ENCODE results near the gene KIF20B.
"Not testable (repeated sequence)": the region's sequence is repeated elsewhere in the genome, so short reads cannot be mapped to it uniquely, and the experiment has no call there.

Gene KIF20B

DNA sequence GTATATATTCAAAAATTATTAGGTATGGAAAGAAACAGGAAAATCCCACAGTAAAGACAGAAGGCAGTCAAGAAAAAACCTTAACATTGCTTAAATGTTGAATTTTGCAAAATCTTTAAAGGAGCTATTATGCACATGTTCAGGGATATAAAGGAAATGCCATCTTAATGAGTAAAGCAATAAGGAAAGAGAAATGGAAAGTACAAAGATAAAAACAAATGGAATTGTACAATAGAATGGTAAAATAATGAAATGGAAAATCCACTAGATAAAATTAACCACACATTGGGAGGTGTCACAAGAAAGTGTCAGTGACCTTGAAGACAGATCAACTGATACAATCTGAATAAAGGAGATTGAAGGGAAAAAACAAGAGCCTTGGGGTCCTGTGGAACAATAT is 82.0 kb downstream of the KIF20B start:
- no peak for DNase-seq (ENCODE audit: low spot score)

DNA sequence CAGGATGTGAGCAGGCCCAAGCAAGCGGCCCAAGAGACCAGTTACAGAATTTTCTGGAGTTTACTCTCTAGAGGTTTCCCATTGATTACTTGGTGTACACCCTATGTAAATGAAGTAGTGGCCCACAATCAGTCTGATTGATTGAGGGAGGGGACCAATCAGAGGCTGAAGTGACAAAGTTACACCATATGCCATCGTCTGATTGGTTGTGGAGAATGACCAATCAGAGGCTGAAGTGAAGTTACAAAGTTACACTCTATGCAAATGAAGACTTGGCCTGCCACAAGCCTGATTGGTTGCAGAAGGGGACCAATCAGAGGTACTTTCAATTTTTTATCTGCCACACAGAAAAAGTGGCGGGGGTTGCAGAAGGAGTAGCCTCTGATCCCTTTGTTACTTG is 83.7 kb downstream of the KIF20B start:
- DNase-seq (ENCODE audit: low spot score), result no peak

DNA sequence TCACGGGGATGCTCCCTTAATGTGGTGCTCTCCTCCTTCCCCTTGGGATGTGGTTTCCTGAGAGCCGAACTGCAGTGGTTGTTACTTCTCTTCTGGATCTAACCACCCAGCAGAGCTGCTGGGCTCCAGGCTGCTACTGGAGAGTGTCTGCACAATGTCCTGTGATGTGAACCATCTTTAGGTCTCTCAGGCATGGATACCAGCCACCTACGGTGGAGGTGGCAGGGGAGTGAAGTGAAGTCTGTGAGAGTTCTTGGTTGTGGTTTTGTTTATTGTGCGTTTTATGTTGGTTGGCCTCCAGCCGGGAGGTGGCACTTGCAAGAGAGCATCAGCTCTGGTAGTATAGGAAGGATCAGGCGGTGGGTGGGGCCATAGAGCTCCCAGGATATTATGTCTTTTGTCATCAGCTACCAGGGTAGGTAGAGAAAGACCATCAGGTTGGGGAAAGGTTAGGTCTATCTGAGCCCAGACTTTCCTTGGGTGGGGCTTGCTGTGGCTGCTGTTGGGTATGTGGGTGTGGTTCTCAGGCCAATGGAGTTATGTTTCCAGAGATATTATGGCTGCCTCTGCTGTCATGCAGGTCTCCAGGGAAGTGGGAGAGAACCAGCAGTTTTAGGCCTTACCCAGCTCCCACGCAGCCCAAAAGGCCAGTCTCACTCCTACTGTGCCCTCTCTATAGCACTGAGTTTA is 87.9 kb downstream of the KIF20B start:
- DNase-seq (ENCODE audit: low spot score), result no peak

DNA sequence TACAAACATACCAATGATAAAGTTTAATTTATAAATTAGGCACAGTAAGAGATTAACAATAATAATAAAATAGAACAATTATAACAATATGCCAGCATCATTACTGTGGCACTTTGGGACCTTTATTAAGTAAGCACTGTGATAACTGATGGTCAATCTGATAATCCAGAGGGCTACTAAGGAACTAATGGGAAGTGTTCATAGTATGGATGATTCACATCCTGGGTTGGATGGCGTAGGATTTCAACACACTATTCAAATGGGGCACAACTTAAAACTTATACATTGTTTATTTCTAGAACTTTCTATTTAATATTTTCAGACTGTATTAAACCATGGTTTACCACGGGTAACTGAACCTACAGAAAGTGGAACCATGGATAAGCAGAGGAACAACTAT is 90.8 kb downstream of the KIF20B start:
- no peak for DNase-seq (ENCODE audit: low spot score)

DNA sequence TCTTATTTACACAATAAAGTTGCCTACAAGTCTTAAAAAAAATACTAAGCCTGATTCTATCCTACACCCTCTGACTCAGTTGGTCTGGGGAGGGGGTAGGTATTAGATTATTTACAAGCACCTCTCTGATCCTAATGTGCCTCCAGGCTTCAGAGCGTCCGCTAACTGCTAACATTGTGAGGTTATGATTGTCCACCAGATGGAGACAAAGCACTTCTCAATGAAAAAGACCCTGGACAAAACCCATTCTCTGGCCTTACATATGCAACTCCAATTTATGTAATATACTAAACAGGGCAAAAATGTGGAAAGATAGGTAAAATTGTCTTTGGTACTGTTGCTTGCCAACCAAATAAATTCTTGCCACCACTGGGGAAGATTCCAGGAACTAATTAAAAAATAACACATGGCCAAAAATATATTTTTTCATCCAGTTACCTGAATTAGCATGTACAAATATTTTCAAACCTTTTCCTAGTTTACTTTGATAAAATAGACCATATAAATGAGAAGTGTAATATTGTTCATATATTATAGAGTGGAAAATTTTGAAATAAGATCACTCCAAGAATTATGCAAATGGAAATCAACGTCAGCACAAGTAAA is 92.4 kb downstream of the KIF20B start:
- DNase-seq (ENCODE audit: low spot score), result peak; percentile 42

DNA sequence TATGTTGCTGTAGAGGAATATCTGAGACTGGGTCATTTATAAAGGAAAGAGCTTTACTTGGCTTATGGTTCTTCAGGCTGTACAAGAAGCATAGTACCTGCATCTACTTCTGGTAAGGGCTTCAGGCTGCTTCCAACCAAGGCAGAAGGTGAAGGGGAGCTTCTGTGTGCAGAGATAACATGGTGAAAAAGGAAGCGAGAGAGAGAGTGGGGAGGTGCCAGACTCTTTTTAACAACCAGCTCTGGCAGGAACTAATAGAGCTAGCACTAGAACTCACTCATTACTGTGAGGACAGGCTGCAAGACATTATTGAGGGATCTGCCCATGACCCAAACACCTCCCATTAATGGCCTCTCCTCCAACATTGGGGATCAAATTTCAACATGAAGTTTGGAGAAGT is 94.5 kb downstream of the KIF20B start:
- DNase-seq (ENCODE audit: low spot score), result no peak

DNA sequence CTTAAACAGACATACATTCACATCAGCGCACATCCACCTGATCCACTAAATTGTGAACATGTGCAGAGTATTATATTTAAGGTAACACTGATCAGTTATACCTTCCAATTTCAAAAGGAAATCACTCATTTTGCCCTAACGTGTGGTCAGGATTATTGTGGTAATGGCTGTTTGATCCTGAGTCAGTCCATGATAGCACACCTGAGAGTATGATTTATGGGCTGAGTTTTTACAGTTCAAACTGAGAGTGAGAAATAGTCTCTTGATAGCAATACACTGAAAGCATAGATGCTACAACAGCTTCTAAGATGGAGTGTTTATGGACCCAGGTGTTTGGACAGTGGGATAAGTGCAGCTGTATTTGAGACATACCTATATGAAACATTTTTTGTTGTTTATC is 96.7 kb downstream of the KIF20B start:
- no peak for DNase-seq (ENCODE audit: low spot score)

DNA sequence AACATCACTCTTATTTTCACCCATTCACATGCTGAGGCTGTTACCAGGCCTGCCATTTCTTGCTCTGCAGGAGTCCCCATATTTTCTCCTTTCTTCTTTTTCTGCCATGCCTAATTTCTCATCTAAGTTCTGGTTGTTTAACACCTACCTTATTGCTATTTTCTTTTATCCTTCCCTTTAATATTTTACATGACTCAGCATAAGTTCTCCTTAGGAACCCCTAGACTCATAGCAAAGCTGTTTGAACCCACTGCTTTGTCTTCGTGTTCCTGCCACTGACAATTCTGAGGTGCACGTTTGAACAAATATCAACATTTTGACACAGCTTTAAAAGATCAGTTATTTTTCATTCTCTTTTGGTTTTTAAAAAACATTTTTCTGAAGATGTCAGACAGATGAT is 98.2 kb downstream of the KIF20B start:
- DNase-seq (ENCODE audit: low spot score), result no peak

DNA sequence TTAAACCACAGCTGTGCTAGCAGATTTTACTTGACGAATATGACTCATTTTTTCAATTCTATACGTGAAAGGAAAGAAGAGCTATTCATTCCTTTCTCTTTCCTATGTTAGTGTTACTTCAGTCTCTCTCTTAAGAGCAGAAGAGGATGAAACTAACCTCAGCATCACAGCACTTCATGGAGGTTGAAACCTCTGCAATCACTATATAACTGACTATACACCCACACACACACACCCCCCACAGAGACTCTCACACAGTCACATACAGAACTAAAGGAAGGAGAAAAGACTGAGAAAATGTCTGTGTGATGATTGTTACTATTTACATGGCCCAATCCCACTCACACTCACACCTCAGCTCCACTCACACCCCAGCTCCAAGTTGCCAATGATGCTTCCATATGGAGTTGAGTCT is 104.2 kb downstream of the KIF20B start:
- DNase-seq (ENCODE audit: low spot score), result no peak

DNA sequence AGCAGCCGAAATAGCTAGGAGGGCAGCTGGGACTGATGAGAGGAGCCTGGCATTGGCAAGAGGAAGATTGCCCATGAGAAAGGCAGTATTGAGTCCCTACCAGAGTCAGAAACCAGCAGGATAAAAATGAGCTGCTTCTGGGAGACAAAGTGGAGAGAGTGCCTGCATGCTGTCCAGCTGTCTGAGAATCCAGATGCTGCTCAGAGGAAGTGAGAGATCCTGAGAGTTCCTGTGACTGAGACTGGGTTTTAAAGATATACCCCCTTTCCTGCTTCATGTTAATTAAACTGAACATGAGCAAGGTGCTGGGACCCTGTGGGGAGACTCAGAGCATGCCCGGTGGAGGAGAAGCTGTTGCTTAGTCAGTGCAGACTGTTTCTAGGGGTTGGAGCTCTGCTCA is 107.5 kb downstream of the KIF20B start:
- DNase-seq (ENCODE audit: low spot score), result no peak

DNA sequence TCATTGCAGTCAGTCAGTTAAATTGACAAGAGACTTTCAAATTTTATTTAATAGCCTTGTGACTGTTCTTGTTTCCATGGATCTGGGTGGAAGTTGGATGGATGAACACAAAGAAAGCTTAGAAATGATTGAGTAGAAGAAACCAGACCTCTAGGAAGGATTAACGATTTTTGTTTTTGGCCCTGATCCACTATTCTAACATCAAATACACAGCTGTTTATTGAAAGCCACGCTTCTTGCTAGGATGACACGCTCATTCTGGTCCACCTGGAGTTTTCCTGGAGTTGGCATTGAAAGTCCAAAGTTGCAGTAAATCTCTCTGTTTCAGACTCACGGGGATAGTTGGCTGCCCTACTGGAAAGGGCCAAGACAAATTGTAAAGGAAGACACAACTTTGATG is 108.4 kb downstream of the KIF20B start:
- DNase-seq (ENCODE audit: low spot score), result no peak

DNA sequence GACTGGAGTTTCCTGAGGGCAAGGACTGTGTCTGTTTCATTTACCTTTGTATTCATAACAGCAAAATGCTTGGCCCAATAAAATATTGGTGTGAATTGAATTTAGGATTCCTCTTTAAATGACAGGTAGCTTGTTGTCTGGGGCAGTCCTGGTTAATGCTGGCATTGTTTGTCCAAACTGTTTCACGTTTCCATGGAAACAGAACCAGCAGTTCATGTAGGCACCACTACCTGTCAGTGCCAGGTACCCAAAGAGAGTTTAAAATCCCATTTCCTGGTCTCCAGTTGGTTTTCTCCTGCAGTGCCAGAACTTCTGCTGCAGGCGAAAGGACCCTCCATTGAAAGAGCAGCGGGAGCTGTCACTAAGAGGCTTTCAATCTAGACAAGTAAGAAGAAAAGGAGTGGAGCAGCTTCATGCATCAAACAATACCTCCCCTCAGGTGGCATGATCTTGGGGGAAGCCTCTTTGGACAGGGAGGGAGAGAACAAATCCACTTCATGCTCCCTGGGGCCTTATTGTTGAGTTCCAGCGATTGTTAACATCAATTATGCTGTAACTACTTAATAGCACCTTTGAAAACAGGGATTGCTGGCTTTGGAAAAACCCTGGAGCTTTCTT is 109.6 kb downstream of the KIF20B start:
- no peak for DNase-seq (ENCODE audit: low spot score)

DNA sequence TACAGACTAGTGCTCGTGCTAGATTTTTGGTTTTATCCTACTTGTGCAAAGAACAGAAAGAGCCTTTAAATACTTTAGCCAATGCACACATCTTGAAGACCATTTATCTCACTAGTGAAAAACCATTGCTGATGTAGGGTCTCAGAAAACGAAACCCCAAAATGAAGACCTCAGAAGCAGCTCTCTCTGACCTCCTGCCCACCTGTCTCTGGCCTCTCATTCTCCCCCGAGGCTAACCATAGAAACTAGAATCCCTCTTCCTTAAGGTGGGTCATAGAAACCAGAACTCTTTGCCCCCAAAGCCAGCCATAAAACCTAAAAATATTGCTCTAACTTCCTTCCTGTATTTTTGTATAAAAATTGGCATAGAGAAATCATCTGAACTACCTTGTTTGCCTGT is 112.2 kb downstream of the KIF20B start:
- no peak for DNase-seq (ENCODE audit: low spot score)

DNA sequence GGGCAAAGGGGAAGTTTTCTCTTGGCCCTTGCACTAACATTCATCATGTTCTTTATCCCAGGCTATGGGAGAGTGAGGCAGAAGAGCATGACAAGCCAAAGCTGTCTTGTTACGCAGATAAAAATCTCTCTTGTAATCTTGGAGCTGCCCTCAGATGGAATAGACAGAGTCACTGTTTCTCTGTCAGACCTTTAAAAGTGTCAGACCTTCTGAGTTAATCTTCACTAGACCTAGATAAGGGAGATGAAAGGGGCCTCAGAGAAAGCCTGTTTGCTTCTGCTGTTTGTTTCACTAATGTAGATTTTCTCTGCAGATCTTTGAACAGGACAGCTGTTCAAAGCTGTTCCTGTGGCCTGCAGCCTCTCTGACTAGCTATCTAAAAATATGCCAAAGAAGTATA is 112.9 kb downstream of the KIF20B start:
- no peak for DNase-seq (ENCODE audit: low spot score)

DNA sequence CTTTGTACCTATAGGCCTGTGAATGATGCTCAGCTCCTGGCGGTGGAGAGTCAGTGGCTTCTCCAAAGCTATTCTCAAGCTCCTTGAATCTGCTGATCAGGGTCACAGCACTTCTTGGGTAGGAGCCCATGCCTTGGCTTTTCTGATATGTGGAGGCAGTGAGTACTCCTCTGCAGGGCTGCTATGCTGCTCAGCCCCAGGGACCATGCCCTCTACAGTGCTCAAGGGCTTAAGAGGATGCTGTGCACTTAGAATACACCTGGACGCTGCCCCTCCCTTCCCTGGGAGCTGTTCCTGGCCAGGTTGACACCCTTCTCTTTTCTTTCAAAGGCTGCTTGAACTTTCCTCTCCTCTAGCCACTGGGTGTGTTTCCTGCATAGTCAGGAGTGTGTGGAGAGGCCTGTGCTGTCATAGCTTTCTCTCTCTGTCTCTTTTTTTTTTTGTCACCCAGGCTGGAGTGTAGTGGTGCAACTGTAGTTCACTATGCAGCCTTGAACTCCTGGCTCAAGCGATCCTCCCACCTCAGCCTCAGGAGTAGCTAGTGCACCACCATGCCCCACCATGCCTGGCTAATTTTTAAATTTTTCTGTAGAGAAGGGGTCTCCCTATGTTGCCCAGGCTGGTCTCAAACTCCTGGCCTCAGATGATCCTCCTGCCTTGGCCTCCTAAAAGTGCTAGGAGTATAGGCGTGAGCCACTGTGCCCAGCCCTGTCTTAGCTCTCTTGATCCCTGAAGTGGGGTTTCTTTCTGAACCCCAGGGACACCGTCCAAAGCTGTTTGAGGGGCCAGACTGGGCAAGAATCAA is 113.9 kb downstream of the KIF20B start:
- no peak for DNase-seq (ENCODE audit: low spot score)

DNA sequence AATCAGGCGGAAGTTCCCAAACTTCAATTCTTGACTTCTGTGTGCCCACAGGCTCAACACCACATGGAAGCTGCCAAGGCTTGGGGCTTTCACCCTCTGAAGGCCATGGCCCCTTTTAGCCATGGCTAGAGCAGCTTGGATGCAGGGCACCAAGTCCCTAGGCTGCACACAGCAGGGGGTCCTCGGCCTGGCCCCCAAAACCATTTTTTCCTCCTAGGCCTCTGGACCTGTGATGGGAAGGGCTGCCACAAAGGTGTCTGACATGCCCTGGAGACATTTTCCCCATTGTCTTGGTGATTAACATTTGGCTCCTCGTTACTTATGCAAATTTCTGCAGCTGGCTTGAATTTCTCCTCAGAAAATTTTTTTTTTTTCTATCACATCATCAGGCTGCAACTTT is 117.6 kb downstream of the KIF20B start:
- not testable (repeated sequence) for DNase-seq (ENCODE audit: low spot score)
